H1 (cell line): ENCODE data around the gene PDE8B. TPM values are rescaled to one million over a fixed set of nuclear protein-coding genes. Genes with fewer than 3 reads are reported as not detected.

Experiments
- CTCF ChIA-PET: fragments of 300-600 bp; sonication (Branson Sonifier 250); formaldehyde crosslinking; loops from one replicate; lab custom pipeline; 2021; ENCODE audit not compliant: partially characterized antibody; lab: Charles Lee
- POLR2A ChIA-PET: fragments of 300-600 bp; sonication (Branson Sonifier 250); formaldehyde crosslinking; loops from one replicate; lab custom pipeline; 2021; ENCODE audit warnings: inconsistent platforms; ENCODE audit not compliant: partially characterized antibody; lab: Charles Lee
- DNase-seq, 2 experiments: peaks; one replicate each; pipeline versions ENCODE4 v3.0.0 to v3.0.0-alpha.2; 2010 to 2022; ENCODE audit warnings: low spot score in 2 of 2, low read depth in 1 of 2, mixed read lengths in 1 of 2
- FAIRE-seq: peaks from 2 replicates; lab custom pipeline; 2011; peaks lifted over from hg19 to GRCh38; lab: Jason Lieb, UNC
- H2AFZ ChIP-seq: 2 replicates; pipeline ENCODE4 v1.8.1; 2012; ENCODE audit warnings: low read length, inconsistent platforms
- H2AK5ac ChIP-seq: 2 replicates; pipeline ENCODE4 v1.6.1; 2013; ENCODE audit warnings: low read depth, low read length
- H2BK120ac ChIP-seq: replicated peaks from 2 replicates; pipeline ENCODE3; 2013; ENCODE audit warnings: low read depth, low read length, inconsistent platforms
- H2BK12ac ChIP-seq: 2 replicates; pipeline ENCODE4 v1.6.1; 2013; ENCODE audit warnings: low read depth, low read length
- H2BK15ac ChIP-seq: 2 replicates; pipeline ENCODE4 v1.6.1; 2013; ENCODE audit warnings: low read length
- H2BK20ac ChIP-seq: 2 replicates; pipeline ENCODE4 v1.6.1; 2013; ENCODE audit warnings: low read length
- H2BK5ac ChIP-seq: 2 replicates; pipeline ENCODE4 v1.6.1; 2013; ENCODE audit warnings: low read depth, low read length
- H3K14ac ChIP-seq: 2 replicates; pipeline ENCODE4 v1.6.1; 2013; ENCODE audit warnings: inconsistent platforms; ENCODE audit not compliant: insufficient read length
- H3K18ac ChIP-seq: 2 replicates; pipeline ENCODE4 v1.6.1; 2013; ENCODE audit warnings: low read length; ENCODE audit errors: extremely low read depth
- H3K23ac ChIP-seq: 2 replicates; pipeline ENCODE4 v1.6.1; 2013; ENCODE audit warnings: inconsistent platforms; ENCODE audit not compliant: insufficient read length
- H3K23me2 ChIP-seq: 2 replicates; pipeline ENCODE4 v1.6.1; 2013; ENCODE audit warnings: low read depth, low read length
- H3K27ac ChIP-seq: 2 replicates; pipeline ENCODE4 v1.6.1; 2011; ENCODE audit warnings: low read depth, low read length, inconsistent platforms
- H3K27me3 ChIP-seq, 4 experiments: replicated peaks in 1 of 4; 1 replicate in 1 of 4; 2 replicates in 3 of 4; pipeline versions ENCODE4 v1.6.1 to v1.8.1; 2011 to 2013; ENCODE audit warnings: low read length in 3 of 4, mild to moderate bottlenecking in 3 of 4, inconsistent platforms in 2 of 4, mixed read lengths in 2 of 4, moderate library complexity in 1 of 4; ENCODE audit not compliant: control insufficient read depth in 3 of 4, insufficient read depth in 3 of 4; ENCODE audit errors: extremely low read depth in 1 of 4
- H3K36me3 ChIP-seq, 4 experiments: 2 replicates each; pipeline versions ENCODE4 v1.6.1 to v1.8.1; 2011 to 2013; ENCODE audit warnings: mild to moderate bottlenecking in 4 of 4, low read length in 3 of 4, moderate library complexity in 2 of 4, control low read depth in 1 of 4, inconsistent platforms in 1 of 4; ENCODE audit not compliant: insufficient read depth in 4 of 4, control insufficient read depth in 2 of 4
- H3K4ac ChIP-seq: replicated peaks from 2 replicates; pipeline ENCODE3; 2013; ENCODE audit warnings: low read length, low read depth, mixed read lengths, inconsistent platforms; ENCODE audit not compliant: insufficient read length
- H3K4me1 ChIP-seq, 4 experiments: replicated peaks in 1 of 4; 1 replicate in 1 of 4; 2 replicates in 3 of 4; pipeline versions ENCODE4 v1.6.1 to v1.8.1; 2011 to 2013; ENCODE audit warnings: low read length in 3 of 4, inconsistent platforms in 2 of 4, mixed read lengths in 1 of 4; ENCODE audit not compliant: insufficient read depth in 4 of 4, control insufficient read depth in 3 of 4
- H3K4me2 ChIP-seq, 2 experiments: 2 replicates each; pipeline versions ENCODE4 v1.6.1 to v1.8.1; 2011 to 2013; ENCODE audit warnings: low read depth in 2 of 2, low read length in 2 of 2, control low read depth in 1 of 2, inconsistent platforms in 1 of 2, mild to moderate bottlenecking in 1 of 2; ENCODE audit not compliant: insufficient read depth in 1 of 2
- H3K4me3 ChIP-seq, 4 experiments: fragments of 200-600, 300-600 bp in 1 of 4; sonication (generic), shearing (Covaris generic), sonication (Bioruptor Twin) in 1 of 4; 2 replicates each; pipeline versions ENCODE4 v1.5.1 to v1.8.1; 2011 to 2016; ENCODE audit warnings: low read length in 4 of 4, low read depth in 3 of 4, control low read depth in 2 of 4, inconsistent platforms in 2 of 4, mild to moderate bottlenecking in 2 of 4, mixed read lengths in 1 of 4, moderate library complexity in 1 of 4; ENCODE audit not compliant: insufficient read depth in 2 of 4; ENCODE audit errors: extremely low read depth in 1 of 4
- H3K56ac ChIP-seq: replicated peaks from 2 replicates; pipeline ENCODE3; 2013; ENCODE audit warnings: low read depth, mild to moderate bottlenecking, mixed read lengths, low read length, inconsistent platforms; ENCODE audit not compliant: insufficient read length
- H3K79me1 ChIP-seq: 2 replicates; pipeline ENCODE4 v1.6.1; 2013; ENCODE audit warnings: low read depth, low read length, control low read depth
- H3K79me2 ChIP-seq, 2 experiments: 2 replicates each; pipeline versions ENCODE4 v1.6.1 to v1.8.1; 2012 to 2013; ENCODE audit warnings: low read length in 2 of 2, mild to moderate bottlenecking in 2 of 2, inconsistent platforms in 1 of 2; ENCODE audit not compliant: insufficient read depth in 2 of 2, control insufficient read depth in 1 of 2
- H3K9ac ChIP-seq, 4 experiments: replicated peaks in 1 of 4; 1 replicate in 1 of 4; 2 replicates in 3 of 4; pipeline versions ENCODE4 v1.6.1 to v1.8.1; 2011 to 2013; ENCODE audit warnings: low read depth in 3 of 4, low read length in 3 of 4, control low read depth in 2 of 4, mild to moderate bottlenecking in 2 of 4, moderate library complexity in 2 of 4, inconsistent platforms in 1 of 4; ENCODE audit errors: extremely low read depth in 1 of 4
- H3K9me3 ChIP-seq, 2 experiments: 2 replicates each; pipeline versions ENCODE4 v1.6.1 to v1.8.1; 2012 to 2013; ENCODE audit warnings: mild to moderate bottlenecking in 2 of 2, moderate library complexity in 2 of 2, control low read depth in 1 of 2, inconsistent platforms in 1 of 2, low read depth in 1 of 2, low read length in 1 of 2, mixed read lengths in 1 of 2; ENCODE audit not compliant: insufficient read depth in 2 of 2
- H4K20me1 ChIP-seq, 2 experiments: replicated peaks in 1 of 2; 2 replicates each; pipeline versions ENCODE3 to v1.8.1; 2011 to 2013; ENCODE audit warnings: inconsistent platforms in 2 of 2, low read length in 2 of 2, mild to moderate bottlenecking in 1 of 2; ENCODE audit not compliant: insufficient read depth in 2 of 2, control insufficient read depth in 1 of 2
- H4K5ac ChIP-seq: 2 replicates; pipeline ENCODE4 v1.6.1; 2013; ENCODE audit warnings: low read length, low read depth, mixed read lengths, inconsistent platforms; ENCODE audit not compliant: insufficient read length
- H4K8ac ChIP-seq: 2 replicates; pipeline ENCODE4 v1.8.0; 2013; ENCODE audit warnings: mild to moderate bottlenecking, moderate library complexity, low read length, inconsistent platforms; ENCODE audit not compliant: insufficient read depth; ENCODE audit errors: extremely low read depth
- H4K91ac ChIP-seq: replicated peaks from 2 replicates; pipeline ENCODE3; 2013; ENCODE audit warnings: low read length, mixed read lengths, inconsistent platforms; ENCODE audit not compliant: insufficient read length
- SIN3A ChIP-seq, 2 experiments: IDR thresholded peaks in 1 of 2; conservative IDR thresholded peaks in 1 of 2; 2 replicates each; pipeline ENCODE4 v1.6.1; 2011 to 2012; ENCODE audit warnings: low read length in 2 of 2, improper control_type of control experiment in 1 of 2, low read depth in 1 of 2, mild to moderate bottlenecking in 1 of 2
- WGBS, 2 experiments: shearing (Covaris generic) in 1 of 2; methylation state at CpG; one replicate each; pipeline versions ENCODE4 v1.1.6 to v1.1.7; 2013 to 2015; ENCODE audit warnings: low lambda C conversion rate in 2 of 2, mixed read lengths in 2 of 2, inconsistent platforms in 1 of 2, low coverage in 1 of 2, missing lambda C conversion rate in 1 of 2; ENCODE audit not compliant: insufficient replicate concordance in 2 of 2, insufficient coverage in 1 of 2, insufficient read length in 1 of 2; ENCODE audit errors: extremely low coverage in 1 of 2, missing lambda C conversion rate in 1 of 2; 5-methylcytosine and 5-hydroxymethylcytosine counted together
- polyA plus RNA-seq, 7 experiments: library from polyadenylated mRNA; depleted of rRNA in 3 of 7; stranded (reverse) in 5 of 7; unstranded in 2 of 7; fragments of >200 nt in 5 of 7; fragments of 200-250 nt in 2 of 7; gene quantifications; 1 replicate in 5 of 7; 2 replicates in 1 of 7; 4 replicates in 1 of 7; pipeline versions ENCODE4 v1.2.1 to v1.2.3, GENCODE V29; 2011 to 2013; ENCODE audit warnings: missing spikeins in 2 of 7, mixed read lengths in 2 of 7
- total RNA-seq: library from RNA; stranded (reverse); fragmentation: NEBNext Ultra II Directional; extraction: Animal tissue kit (Norgen Biotek cat#: 25700); gene quantifications from 2 replicates; pipeline ENCODE4 v1.2.1, GENCODE V29; 2021

Gene PDE8B
- total and polyA plus RNA-seq, 2 of the 8 experiments (the other 6 are each of a cell fraction or from before 2014, with no cell fraction given): 0.32 to 1.1 TPM

DNA sequence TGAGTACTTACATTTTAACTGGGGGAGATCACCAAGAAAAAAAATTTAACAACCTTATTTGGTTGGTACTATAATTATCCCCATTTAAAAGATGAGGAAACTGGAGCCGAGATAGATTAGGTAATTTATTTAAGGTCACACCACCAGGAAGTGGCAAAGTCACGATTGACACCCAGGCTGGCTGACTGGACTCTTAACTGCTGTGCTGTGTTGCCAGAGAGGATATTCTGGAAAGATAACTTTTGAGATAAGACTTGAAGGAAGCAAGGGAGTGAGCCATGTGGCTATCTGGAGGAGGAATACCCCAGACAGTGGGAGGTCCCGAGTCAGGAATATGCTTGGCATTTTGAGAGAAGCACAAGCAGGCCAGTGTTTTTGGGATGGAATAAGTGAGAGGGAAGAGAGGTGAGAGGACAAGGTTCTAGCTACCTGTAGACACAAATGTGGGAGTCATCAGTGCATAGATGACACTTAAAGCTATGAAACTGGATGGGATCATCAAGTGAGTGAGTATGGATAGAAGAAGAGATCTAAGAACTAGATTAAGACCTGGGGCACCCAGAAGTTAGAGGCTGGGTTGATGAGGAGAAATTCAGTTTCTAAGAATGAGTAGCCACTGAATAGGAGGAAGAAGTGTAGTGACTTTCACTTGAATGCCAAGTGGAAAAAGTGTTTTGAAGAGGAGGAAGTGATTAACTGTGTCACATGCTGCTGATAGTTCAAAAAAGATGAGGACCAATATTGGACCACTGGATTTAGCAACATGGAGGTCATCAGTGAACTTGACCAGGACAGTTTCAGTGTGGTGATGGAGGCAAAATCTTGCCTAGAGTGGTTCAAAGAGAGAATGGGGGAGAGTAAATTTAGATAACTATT lies 25.6 kb downstream of the PDE8B start:
- WGBS, 2 experiments: 82% methylated on average over 3 of the region's 3 CpGs; no CpG with 5 or more reads in 1 of the 2 experiments
- Histone ChIP-seq H4K5ac (no peak overlapping the region), H2BK5ac (no peak overlapping the region), H3K18ac (no peak overlapping the region), H3K79me1 (no peaks in the 10 kb centered on the region), H3K23ac (no peak overlapping the region), H3K36me3 (no peaks in the 10 kb centered on the region), H3K27me3 (no peaks in the 10 kb centered on the region; a peak in 1 of 7 replicates), H4K20me1 (no peaks in the 10 kb centered on the region), H2BK15ac (no peak overlapping the region), H3K14ac (no peak overlapping the region), H3K27ac (no peak overlapping the region), H3K4me2 (no peak overlapping the region), H4K91ac (no peak overlapping the region), H3K4me1 (no peaks in the 10 kb centered on the region), H2BK120ac (no peak overlapping the region), H2AFZ (no peak overlapping the region), H3K4me3 (no peak overlapping the region), H3K9me3 (no peaks in the 10 kb centered on the region), H2AK5ac (no peak overlapping the region), H3K56ac (no peak overlapping the region), H2BK20ac (no peak overlapping the region), H3K4ac (no peak overlapping the region), H4K8ac (no peak overlapping the region), H3K79me2 (no peaks in the 10 kb centered on the region), H3K23me2 (no peaks in the 10 kb centered on the region; the same call in 1 of the 2 replicates), H3K9ac (no peak overlapping the region), H2BK12ac (no peak overlapping the region)
- ChIA-PET POLR2A (no interaction called here), CTCF (no interaction called here)
- no peak for TF ChIP-seq SIN3A (conservative IDR thresholded peaks at IDR 0.05 in 1 of 2, IDR thresholded peaks at IDR 0.05 in 1 of 2; ENCODE audit: low read depth in 1 of 2, low read length in 2 of 2)
- no peak for DNase-seq
- FAIRE-seq: no peak
